CD4-positive, alpha-beta memory T cell (primary cell): ENCODE data around the gene SCFD1. TPM values are rescaled to one million over a fixed set of nuclear protein-coding genes. Genes with fewer than 3 reads are reported as not detected.

ENCODE experiments used
- CTCF ChIA-PET: fragments of 350-600 bp; sonication (Branson Sonifier 250); formaldehyde crosslinking; loops from one replicate; lab custom pipeline; 2021; ENCODE audit warnings: inconsistent platforms; ENCODE audit not compliant: partially characterized antibody; lab: Charles Lee
- POLR2A ChIA-PET: fragments of 350-600 bp; sonication (Branson Sonifier 250); formaldehyde crosslinking; loops from one replicate; lab custom pipeline; 2021; ENCODE audit not compliant: partially characterized antibody; lab: Charles Lee
- DNase-seq, 5 donors: peaks; one replicate each; pipeline versions ENCODE4 v3.0.0 to v3.0.0-alpha.2; 2020 to 2022; ENCODE audit warnings: mixed read lengths in 1 of 5
- H3K27ac ChIP-seq: one replicate; pipeline ENCODE4 v1.7.0; 2013; ENCODE audit warnings: low read depth, low read length
- H3K27me3 ChIP-seq: 2 replicates; pipeline ENCODE4 v1.7.0; 2013; ENCODE audit warnings: mild to moderate bottlenecking, low read length, moderate library complexity; ENCODE audit not compliant: insufficient read depth
- H3K36me3 ChIP-seq: 2 replicates; pipeline ENCODE4 v1.7.0; 2013; ENCODE audit warnings: mild to moderate bottlenecking, low read length, moderate library complexity; ENCODE audit not compliant: insufficient read depth
- H3K4me1 ChIP-seq: 2 replicates; pipeline ENCODE4 v1.7.0; 2013; ENCODE audit warnings: mild to moderate bottlenecking, low read length, moderate library complexity; ENCODE audit not compliant: insufficient read depth
- H3K4me3 ChIP-seq, 2 donors: one replicate each; pipeline ENCODE4 v1.7.0; 2013; ENCODE audit warnings: low read length in 2 of 2, mild to moderate bottlenecking in 1 of 2
- H3K9me3 ChIP-seq, 2 donors: one replicate each; pipeline ENCODE4 v1.7.0; 2013; ENCODE audit warnings: low read length in 2 of 2, control low read depth in 1 of 2; ENCODE audit not compliant: control insufficient read depth in 1 of 2
- H3K27ac Mint-ChIP-seq, 7 donors: one replicate each; pipeline ENCODE4 v1.8.0; 2020 to 2021; ENCODE audit warnings: mixed read lengths in 7 of 7, mild to moderate bottlenecking in 6 of 7, inconsistent platforms in 3 of 7, moderate library complexity in 3 of 7
- H3K27me3 Mint-ChIP-seq, 2 donors: one replicate each; pipeline ENCODE4 v1.8.0; 2020 to 2021; ENCODE audit warnings: mixed read lengths in 2 of 2
- H3K36me3 Mint-ChIP-seq, 2 donors: one replicate each; pipeline ENCODE4 v1.8.0; 2020 to 2021; ENCODE audit warnings: mixed read lengths in 2 of 2, inconsistent platforms in 1 of 2, mild to moderate bottlenecking in 1 of 2
- H3K4me1 Mint-ChIP-seq, 4 donors: one replicate each; pipeline ENCODE4 v1.8.0; 2020 to 2021; ENCODE audit warnings: mixed read lengths in 4 of 4, mild to moderate bottlenecking in 1 of 4
- H3K4me3 Mint-ChIP-seq, 8 donors: one replicate each; pipeline ENCODE4 v1.8.0; 2020 to 2021; ENCODE audit warnings: mixed read lengths in 8 of 8, mild to moderate bottlenecking in 7 of 8, moderate library complexity in 6 of 8, inconsistent platforms in 3 of 8
- H3K9me3 Mint-ChIP-seq, 8 donors: one replicate each; pipeline ENCODE4 v1.8.0; 2020 to 2021; ENCODE audit warnings: mixed read lengths in 8 of 8, mild to moderate bottlenecking in 5 of 8, inconsistent platforms in 3 of 8, moderate library complexity in 1 of 8
- intact Hi-C: fragments of 100-400 bp; cut with micrococcal nuclease; formaldehyde crosslinking; loops from one replicate; pipeline ENCODE4 v1.15.1; 2023
- polyA plus RNA-seq, 2 donors: library from polyadenylated mRNA; unstranded; fragments of 300-500 nt; fragmentation: Illumina TruSeq; gene quantifications; one replicate each; pipeline ENCODE4 v1.2.3, GENCODE V29; 2021
- total RNA-seq, 2 experiments: library from RNA; stranded (reverse); gene quantifications; one replicate each; pipeline ENCODE4 v1.2.3, GENCODE V29; 2021

Gene SCFD1
- total and polyA plus RNA-seq, 4 experiments from 2014 or later, result 58.1 to 78.9 (median 73.2) TPM

DNA sequence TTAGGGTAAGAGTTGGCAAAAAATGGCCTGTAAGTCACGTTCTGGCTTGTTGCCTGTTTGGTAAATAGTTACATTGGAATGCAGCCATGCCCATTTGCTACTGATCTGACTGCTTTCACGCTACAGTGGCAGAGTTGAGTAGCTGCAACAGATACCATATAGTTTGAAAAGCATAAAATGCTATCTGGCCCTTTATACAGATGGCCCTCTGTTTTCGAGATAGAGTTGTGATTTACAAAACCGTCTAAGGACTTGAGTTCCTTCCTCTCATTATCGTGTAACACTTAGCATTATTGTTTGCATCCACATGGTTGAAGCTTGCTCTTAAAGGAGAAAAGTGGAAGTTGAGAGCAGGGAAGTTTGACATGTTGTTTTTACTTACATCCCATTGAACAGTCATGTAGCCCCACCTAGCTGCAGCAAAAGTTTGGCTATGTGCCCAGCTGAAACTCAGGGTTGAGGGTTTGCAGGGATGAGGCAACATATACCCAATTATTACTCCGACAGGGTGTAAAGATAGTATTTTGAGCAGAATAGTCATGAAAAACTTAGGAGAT is 11.3 kb upstream of the SCFD1 start:
- Histone ChIP-seq H3K27ac (no peak overlapping the region), H3K36me3 (peaks cover 10% of the 10 kb centered on the region), H3K4me3 (no peak overlapping the region), H3K4me1 (no peaks in the 10 kb centered on the region), H3K27me3 (no peaks in the 10 kb centered on the region), H3K9me3 (no peaks in the 10 kb centered on the region)
- Mint-ChIP-seq H3K36me3 (peaks cover 20 to 47% of the 10 kb centered on the region in 2 donors), H3K4me3 (no peak overlapping the region), H3K27me3 (no peaks in the 10 kb centered on the region), H3K4me1 (peaks cover 0 to 2% (median 0%) of the 10 kb centered on the region in 4 donors), H3K27ac (peak overlapping the region in 2 of 7 donors; percentile 15 to 72), H3K9me3 (no peaks in the 10 kb centered on the region)
- ChIA-PET POLR2A (interaction anchor here (0.9 kb wide), 1 partner anchor 11 kb away, joined by 4 read pairs; the partner anchor contains the start of gene SCFD1), CTCF (interaction anchor here (1.0 to 1.4 kb wide), 3 partner anchors 12 to 235 kb away, joined by 3 to 4 read pairs (median 4); no protein-coding TSS in a partner anchor)
- DNase-seq, result peak in 2 of 5 donors; percentile 6 to 18
- intact Hi-C loops, result loop anchor here (1.0 kb wide), 1 partner anchor 236 kb away; no protein-coding TSS in a partner anchor

DNA sequence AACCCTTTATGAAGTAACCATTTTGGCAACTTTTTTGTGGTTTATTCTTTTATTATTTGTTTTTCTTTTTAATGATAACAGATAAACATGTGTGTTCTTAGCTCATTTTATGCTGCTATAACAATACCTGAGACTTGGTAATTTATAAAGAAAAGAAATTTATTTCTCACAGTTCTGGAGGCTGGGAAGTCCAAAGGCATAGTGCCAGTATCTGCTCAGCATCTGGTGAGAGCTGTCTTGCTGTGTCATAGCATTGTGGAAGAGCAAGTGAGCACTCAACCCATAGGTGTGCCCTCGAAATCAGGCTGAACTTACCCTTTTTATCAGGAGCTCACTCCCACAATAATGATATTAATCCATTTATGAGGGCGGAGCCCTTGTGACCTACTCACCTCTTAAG is 8.0 kb upstream of the SCFD1 start:
- no peak overlapping the region for H3K27ac Mint-ChIP-seq
- Histone ChIP-seq H3K27me3 (no peaks in the 10 kb centered on the region), H3K36me3 (peaks cover 8% of the 10 kb centered on the region), H3K4me3 (no peak overlapping the region), H3K4me1 (no peaks in the 10 kb centered on the region), H3K9me3 (no peaks in the 10 kb centered on the region), H3K27ac (no peak overlapping the region)
- intact Hi-C loops, result no loop called here
- ChIA-PET POLR2A (no interaction called here), CTCF (no interaction called here)
- peaks cover 0 to 2% (median 0%) of the 10 kb centered on the region in 4 donors for H3K4me1 Mint-ChIP-seq
- H3K27me3 Mint-ChIP-seq, result no peaks in the 10 kb centered on the region
- no peaks in the 10 kb centered on the region for H3K9me3 Mint-ChIP-seq
- no peak overlapping the region for H3K4me3 Mint-ChIP-seq
- H3K36me3 Mint-ChIP-seq, result peaks cover 17 to 32% of the 10 kb centered on the region in 2 donors
- DNase-seq, result no peak

DNA sequence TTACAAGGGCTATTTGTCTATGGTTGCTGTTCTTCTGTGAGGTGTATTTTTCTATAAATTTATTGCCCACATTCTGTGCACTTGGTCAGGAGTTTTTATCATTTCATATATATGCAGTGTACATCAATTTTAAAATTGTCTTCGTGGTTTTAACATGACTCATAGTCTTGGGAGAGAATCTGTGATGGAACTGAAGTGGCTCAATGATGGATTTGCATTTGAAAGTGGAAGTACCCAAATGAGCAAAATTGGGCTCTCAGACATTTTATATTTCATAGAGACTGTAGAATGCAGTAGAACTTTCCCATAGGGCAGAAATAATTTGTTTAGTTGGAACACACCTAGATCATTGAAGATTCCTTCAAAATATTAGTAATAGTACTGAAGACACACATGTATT is 1.9 kb upstream of the SCFD1 start:
- POLR2A ChIA-PET, result no interaction called here
- Mint-ChIP-seq H3K27ac (peak overlapping the region in 5 of 7 donors; percentile 29 to 97 (median 52)), H3K9me3 (no peaks in the 10 kb centered on the region), H3K36me3 (peaks cover 5 to 22% of the 10 kb centered on the region in 2 donors), H3K4me1 (peaks cover 19 to 41% (median 30%) of the 10 kb centered on the region in 4 donors), H3K27me3 (no peaks in the 10 kb centered on the region), H3K4me3 (peak overlapping the region in 7 of 8 donors; percentile 5 to 74 (median 55))
- no peak overlapping the region for H3K27ac ChIP-seq
- peaks cover 34% of the 10 kb centered on the region for H3K4me1 ChIP-seq
- CTCF ChIA-PET, result no interaction called here
- H3K9me3 ChIP-seq, result no peaks in the 10 kb centered on the region
- peaks cover 5% of the 10 kb centered on the region for H3K36me3 ChIP-seq
- DNase-seq, result no peak
- intact Hi-C loops, result loop anchor here (5.0 to 10.0 kb wide), 2 partner anchors 942 to 1455 kb away; partner anchors contain the start of genes ARHGAP5 and NUBPL
- no peaks in the 10 kb centered on the region for H3K27me3 ChIP-seq
- H3K4me3 ChIP-seq, result no peak overlapping the region

DNA sequence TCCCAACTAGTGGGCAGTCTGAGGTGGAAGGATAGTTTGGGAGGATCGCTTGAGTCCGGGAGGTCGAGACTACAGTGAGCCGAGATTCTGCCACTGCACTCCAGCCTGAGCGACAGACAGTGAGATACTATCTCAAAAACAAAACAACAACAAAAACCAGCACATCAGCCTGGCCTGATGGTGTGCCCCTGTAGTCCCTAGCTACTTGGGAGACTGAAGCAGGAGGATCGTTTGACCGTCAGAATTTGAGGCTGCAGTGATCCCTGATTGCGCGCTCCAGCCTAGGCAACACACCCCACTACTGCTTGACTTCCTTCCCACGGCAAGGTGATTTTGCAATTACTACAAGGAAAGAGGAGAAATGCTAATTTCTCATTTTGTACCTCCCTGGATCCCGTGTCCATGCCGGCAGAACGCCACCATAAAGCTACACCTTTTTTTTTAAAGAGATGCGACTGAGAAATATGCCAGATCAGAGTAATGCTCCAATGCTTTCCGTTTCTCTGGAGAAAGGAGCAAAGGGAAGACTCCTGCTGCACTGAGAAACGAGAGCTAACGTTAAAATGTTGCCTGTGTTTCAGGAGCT is 672 bp upstream of the SCFD1 start:
- peaks cover 0 to 15% of the 10 kb centered on the region in 2 donors for H3K36me3 Mint-ChIP-seq

DNA sequence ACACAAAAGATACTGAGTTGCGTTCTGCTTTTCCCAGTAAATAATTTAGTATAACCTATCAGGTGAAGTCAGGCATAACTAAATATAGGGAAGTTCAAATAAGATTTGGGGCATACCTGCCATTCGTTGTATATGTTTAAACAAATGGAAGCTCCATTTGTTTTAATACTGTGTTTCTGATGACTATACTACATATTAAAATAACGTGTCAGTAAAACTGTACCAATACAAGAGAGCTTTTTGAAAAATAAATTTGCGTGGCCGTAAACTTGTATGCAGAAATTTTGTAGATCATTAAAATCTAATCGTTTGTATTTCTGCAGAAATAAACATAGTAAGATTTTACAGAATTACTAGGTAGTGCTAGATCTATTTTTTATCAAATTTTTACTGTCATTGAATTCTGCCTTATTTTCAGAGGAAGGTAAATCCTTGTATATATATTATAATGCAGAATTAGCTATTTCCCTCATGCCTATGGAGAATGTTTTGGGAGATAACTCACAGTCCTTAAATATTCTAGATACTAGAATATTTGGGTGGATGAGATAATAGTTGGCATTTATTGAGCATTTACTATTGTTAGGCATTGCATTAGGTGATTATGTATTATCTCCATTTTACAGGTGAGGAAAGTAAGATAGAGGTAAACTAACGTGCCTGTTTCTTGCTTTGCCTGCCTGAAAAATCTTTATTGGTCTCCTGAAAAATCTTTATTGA is 1.5 kb downstream of the SCFD1 start:
- Mint-ChIP-seq H3K36me3 (peaks cover 4 to 25% of the 10 kb centered on the region in 2 donors), H3K9me3 (no peaks in the 10 kb centered on the region), H3K4me3 (peak overlapping the region in 7 of 8 donors; percentile 69 to 99 (median 96)), H3K4me1 (peaks cover 36 to 67% (median 49%) of the 10 kb centered on the region in 4 donors), H3K27ac (peak overlapping the region in 4 of 7 donors; percentile 15 to 72 (median 60)), H3K27me3 (no peaks in the 10 kb centered on the region)
- no peak overlapping the region for H3K27ac ChIP-seq
- H3K36me3 ChIP-seq, result no peaks in the 10 kb centered on the region
- CTCF ChIA-PET, result interaction anchor here (0.7 to 1.2 kb wide), 4 partner anchors 12 to 828 kb away, joined by 3 to 4 read pairs (median 3); partner anchors contain the start of gene G2E3
- intact Hi-C loops, result loop anchor here (5.0 to 10.0 kb wide), 2 partner anchors 939 to 1451 kb away; partner anchors contain the start of genes ARHGAP5 and NUBPL
- peak overlapping the region in 1 of 2 donors; percentile 97 for H3K4me3 ChIP-seq
- no peak for DNase-seq
- peaks cover 52% of the 10 kb centered on the region for H3K4me1 ChIP-seq
- POLR2A ChIA-PET, result interaction anchor here (1.1 to 3.3 kb wide), 5 partner anchors 22 to 796 kb away, joined by 3 to 24 read pairs (median 13); partner anchors contain the start of genes AP4S1, G2E3, HEATR5A and HECTD1
- H3K9me3 ChIP-seq, result no peaks in the 10 kb centered on the region
- H3K27me3 ChIP-seq, result no peaks in the 10 kb centered on the region

More for the DNA sequence above, 672 bp upstream of the SCFD1 start:
- Mint-ChIP-seq H3K4me1 (peaks cover 22 to 49% (median 34%) of the 10 kb centered on the region in 4 donors), H3K4me3 (peak overlapping the region; percentile 93 to 99 (median 96)), H3K9me3 (no peaks in the 10 kb centered on the region), H3K27me3 (no peaks in the 10 kb centered on the region), H3K27ac (peak overlapping the region; percentile 96 to 99 (median 97))
- Histone ChIP-seq H3K27ac (peak overlapping the region; percentile 81), H3K4me3 (peak overlapping the region; percentile 74 to 97), H3K36me3 (peaks cover 5% of the 10 kb centered on the region), H3K9me3 (no peaks in the 10 kb centered on the region), H3K27me3 (no peaks in the 10 kb centered on the region), H3K4me1 (peaks cover 45% of the 10 kb centered on the region)
- DNase-seq, result peak in 4 of 5 donors; percentile 6 to 42 (median 24)
- intact Hi-C loops, result loop anchor here (1.0 to 10.0 kb wide), 3 partner anchors 405 to 1453 kb away; partner anchors contain the start of genes ARHGAP5, NUBPL and STRN3
- ChIA-PET CTCF (interaction anchor here (1.4 kb wide), 3 partner anchors 12 to 461 kb away, joined by 3 to 5 read pairs (median 3); no protein-coding TSS in a partner anchor), POLR2A (interaction anchor here (0.6 to 3.3 kb wide), 15 partner anchors 9 to 1582 kb away, joined by 3 to 24 read pairs (median 6); partner anchors contain the start of genes AP4S1, G2E3, HEATR5A and HECTD1)

DNA sequence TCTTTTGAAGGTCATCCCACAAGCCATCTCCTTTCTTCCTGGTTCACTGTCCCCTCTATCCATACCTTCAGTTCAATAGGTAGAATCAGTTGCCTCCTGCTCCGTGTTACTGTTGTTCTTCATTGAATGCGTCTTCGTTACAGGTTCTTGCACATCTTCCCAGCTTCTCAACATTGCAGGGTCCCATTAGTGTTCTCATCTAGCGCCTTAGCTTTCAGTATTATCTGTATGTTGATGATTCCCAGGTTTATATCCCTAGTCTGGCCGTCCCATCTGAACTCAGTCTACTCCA is 2.0 kb downstream of the SCFD1 start:
- no peaks in the 10 kb centered on the region for H3K9me3 ChIP-seq
- POLR2A ChIA-PET, result interaction anchor here (3.3 kb wide), 1 partner anchor 65 kb away, joined by 24 read pairs; the partner anchor contains the start of gene G2E3
- H3K27ac Mint-ChIP-seq, result peak overlapping the region in 4 of 7 donors; percentile 14 to 72 (median 54)
- H3K4me3 Mint-ChIP-seq, result peak overlapping the region; percentile 11 to 69 (median 60)
- peaks cover 39 to 67% (median 52%) of the 10 kb centered on the region in 4 donors for H3K4me1 Mint-ChIP-seq
- H3K27me3 ChIP-seq, result no peaks in the 10 kb centered on the region
- intact Hi-C loops, result loop anchor here (5.0 to 10.0 kb wide), 2 partner anchors 938 to 1451 kb away; partner anchors contain the start of genes ARHGAP5 and NUBPL
- no peak for DNase-seq
- H3K9me3 Mint-ChIP-seq, result no peaks in the 10 kb centered on the region
- CTCF ChIA-PET, result no interaction called here
- peaks cover 4 to 25% of the 10 kb centered on the region in 2 donors for H3K36me3 Mint-ChIP-seq
- no peaks in the 10 kb centered on the region for H3K36me3 ChIP-seq
- H3K4me3 ChIP-seq, result no peak overlapping the region
- H3K27ac ChIP-seq, result no peak overlapping the region
- no peaks in the 10 kb centered on the region for H3K27me3 Mint-ChIP-seq
- peaks cover 52% of the 10 kb centered on the region for H3K4me1 ChIP-seq
